Measurements from ENCODE around the gene ZIC4. TPM values are rescaled to one million over a fixed set of nuclear protein-coding genes. Genes with fewer than 3 reads are reported as not detected.

ZIC4 gene
- total RNA-seq, 4 donors from 2014 or later: 0.21 TPM; not detected in 3

- no peak for DNase-seq (ENCODE audit: low spot score in 2 of 2)
- 8 to 11% methylated on average over 9 of the region's 9 CpGs for WGBS, 2 donors
- Histone ChIP-seq H3K27me3 (peaks cover 4 to 100% of the 10 kb centered on the region in 2 donors), H3K36me3 (no peaks in the 10 kb centered on the region), H3K4me1 (peaks cover 0 to 11% (median 0%) of the 10 kb centered on the region in 4 donors), H3K9me3 (peaks cover 0 to 14% (median 0%) of the 10 kb centered on the region in 4 donors), H3K27ac (no peak overlapping the region), H3K4me3 (no peak overlapping the region)
- TF ChIP-seq POLR2A (IDR thresholded peaks at IDR 0.05) (no peak), CTCF (IDR thresholded peaks at IDR 0.05) (no peak), EP300 (IDR thresholded peaks at IDR 0.05) (no peak)
These were observed 48.0 kb downstream of the ZIC4 start for GRCh38 chr3:147358144-147358992.

- peaks cover 0 to 14% (median 0%) of the 10 kb centered on the region in 4 donors for H3K9me3 ChIP-seq
- TF ChIP-seq EP300 (IDR thresholded peaks at IDR 0.05) (no peak), CTCF (IDR thresholded peaks at IDR 0.05) (no peak), POLR2A (IDR thresholded peaks at IDR 0.05) (no peak)
- peaks cover 0 to 11% (median 0%) of the 10 kb centered on the region in 4 donors for H3K4me1 ChIP-seq
- H3K27me3 ChIP-seq: peaks cover 4 to 100% of the 10 kb centered on the region in 2 donors
- H3K4me3 ChIP-seq: no peak overlapping the region
- no peaks in the 10 kb centered on the region for H3K36me3 ChIP-seq
- WGBS, 2 donors: 9 to 11% methylated on average over 28 to 29 of the region's 29 CpGs
- no peak overlapping the region for H3K27ac ChIP-seq
- no peak for DNase-seq (ENCODE audit: low spot score in 2 of 2)
These were observed 49.1 kb downstream of the ZIC4 start for GRCh38 chr3:147356909-147357900.

- H3K4me3 ChIP-seq: no peak overlapping the region
- no peak for DNase-seq (ENCODE audit: low spot score in 2 of 2)
- H3K27me3 ChIP-seq: peaks cover 4 to 100% of the 10 kb centered on the region in 2 donors
- H3K27ac ChIP-seq: no peak overlapping the region
- WGBS, 2 donors: 5 to 6% methylated on average over 26 of the region's 26 CpGs
- TF ChIP-seq CTCF (IDR thresholded peaks at IDR 0.05) (no peak), EP300 (IDR thresholded peaks at IDR 0.05) (no peak), POLR2A (IDR thresholded peaks at IDR 0.05) (no peak)
- peaks cover 0 to 11% (median 0%) of the 10 kb centered on the region in 4 donors for H3K4me1 ChIP-seq
- H3K9me3 ChIP-seq: peaks cover 0 to 14% (median 0%) of the 10 kb centered on the region in 4 donors
- H3K36me3 ChIP-seq: no peaks in the 10 kb centered on the region
These were observed 50.0 kb downstream of the ZIC4 start for GRCh38 chr3:147356145-147356908.

GRCh38 chr3:147355753-147356090 lies 50.6 kb downstream of the ZIC4 start:
- TF ChIP-seq CTCF (IDR thresholded peaks at IDR 0.05) (no peak), EP300 (IDR thresholded peaks at IDR 0.05) (no peak), POLR2A (IDR thresholded peaks at IDR 0.05) (no peak)
- no peak overlapping the region for H3K4me3 ChIP-seq
- peaks cover 0 to 14% (median 0%) of the 10 kb centered on the region in 4 donors for H3K9me3 ChIP-seq
- 10 to 14% methylated on average over 4 of the region's 4 CpGs for WGBS, 2 donors
- H3K27ac ChIP-seq: no peak overlapping the region
- no peak for DNase-seq (ENCODE audit: low spot score in 2 of 2)
- H3K4me1 ChIP-seq: peaks cover 0 to 6% (median 0%) of the 10 kb centered on the region in 4 donors
- no peaks in the 10 kb centered on the region for H3K36me3 ChIP-seq
- H3K27me3 ChIP-seq: peaks cover 4 to 100% of the 10 kb centered on the region in 2 donors

Measured in tibial nerve (tissue), 4 donors.